GM21515 (cell line): Measurements from ENCODE around the gene HDGFL2.

Experiments used
- ATAC-seq: cut with Tn5 transposase; IDR thresholded peaks from one replicate; pipeline ENCODE4 v1.9.1; 2021; ENCODE audit not compliant: unreplicated experiment

Gene HDGFL2

GRCh38 chr19:4444765-4445741, 27.0 kb upstream of the HDGFL2 start:
- no peak for ATAC-seq

DNA sequence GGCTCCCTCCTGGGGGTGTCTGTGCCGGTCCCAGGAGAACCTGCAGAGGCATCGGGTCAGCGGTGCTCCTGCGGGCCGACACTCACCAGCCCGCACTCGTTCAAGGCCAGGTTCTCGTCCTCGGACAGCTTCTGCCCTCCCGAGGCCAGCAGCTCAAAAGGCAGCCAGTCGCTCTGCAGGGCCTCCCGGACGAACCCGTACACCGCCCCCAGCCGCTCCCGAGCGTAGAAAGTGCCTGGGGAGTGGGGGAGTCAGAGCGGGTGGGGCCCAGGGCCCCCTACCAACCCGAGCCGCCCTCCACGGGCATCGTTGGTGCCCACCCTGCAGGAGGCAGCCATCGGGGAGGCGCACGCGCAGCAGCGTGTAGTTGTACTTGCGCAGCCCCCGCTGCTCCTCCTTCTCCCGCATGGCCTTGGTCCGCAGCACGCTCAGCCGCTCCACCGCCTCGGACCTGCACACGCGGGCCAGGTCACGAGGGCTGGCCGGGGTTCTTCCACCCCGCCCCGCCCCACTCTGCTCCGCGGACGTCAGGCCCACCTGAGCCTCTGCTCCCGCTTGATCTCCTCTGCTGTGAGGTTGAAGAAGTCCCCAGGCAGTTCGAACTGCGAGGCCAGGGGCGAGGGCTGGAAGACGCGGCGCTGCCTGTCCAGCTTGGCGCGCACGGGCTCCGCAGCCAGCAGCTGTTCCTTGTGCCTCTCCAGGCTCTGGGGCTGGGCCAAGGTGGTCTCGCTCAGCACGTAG, 26.0 kb upstream of the HDGFL2 start:
- ATAC-seq: no peak

DNA sequence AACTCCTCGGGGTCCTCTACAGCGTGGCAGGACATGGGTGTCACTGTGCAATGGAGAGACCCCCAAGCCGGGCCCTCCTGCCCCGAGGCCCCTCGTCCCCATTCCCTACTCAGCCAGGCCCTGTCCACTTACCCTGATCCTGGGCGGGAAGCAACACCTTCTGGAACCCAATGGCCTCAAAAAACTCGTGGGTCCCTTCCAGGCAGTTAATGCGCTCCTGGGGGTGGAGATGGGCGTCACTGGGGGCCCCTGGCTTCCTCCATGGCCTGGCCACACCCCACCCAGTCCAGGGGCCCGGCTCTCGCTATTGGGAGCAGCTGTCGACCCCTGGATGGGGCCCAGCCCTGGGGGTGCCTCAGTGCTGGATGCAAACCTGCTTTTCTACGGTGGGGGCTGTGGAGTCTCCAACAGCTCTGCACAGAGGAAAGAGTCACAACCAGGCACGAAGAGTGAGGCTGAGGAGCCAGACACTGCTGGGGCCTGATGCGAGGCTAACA, 25.3 kb upstream of the HDGFL2 start:
- no peak for ATAC-seq

DNA sequence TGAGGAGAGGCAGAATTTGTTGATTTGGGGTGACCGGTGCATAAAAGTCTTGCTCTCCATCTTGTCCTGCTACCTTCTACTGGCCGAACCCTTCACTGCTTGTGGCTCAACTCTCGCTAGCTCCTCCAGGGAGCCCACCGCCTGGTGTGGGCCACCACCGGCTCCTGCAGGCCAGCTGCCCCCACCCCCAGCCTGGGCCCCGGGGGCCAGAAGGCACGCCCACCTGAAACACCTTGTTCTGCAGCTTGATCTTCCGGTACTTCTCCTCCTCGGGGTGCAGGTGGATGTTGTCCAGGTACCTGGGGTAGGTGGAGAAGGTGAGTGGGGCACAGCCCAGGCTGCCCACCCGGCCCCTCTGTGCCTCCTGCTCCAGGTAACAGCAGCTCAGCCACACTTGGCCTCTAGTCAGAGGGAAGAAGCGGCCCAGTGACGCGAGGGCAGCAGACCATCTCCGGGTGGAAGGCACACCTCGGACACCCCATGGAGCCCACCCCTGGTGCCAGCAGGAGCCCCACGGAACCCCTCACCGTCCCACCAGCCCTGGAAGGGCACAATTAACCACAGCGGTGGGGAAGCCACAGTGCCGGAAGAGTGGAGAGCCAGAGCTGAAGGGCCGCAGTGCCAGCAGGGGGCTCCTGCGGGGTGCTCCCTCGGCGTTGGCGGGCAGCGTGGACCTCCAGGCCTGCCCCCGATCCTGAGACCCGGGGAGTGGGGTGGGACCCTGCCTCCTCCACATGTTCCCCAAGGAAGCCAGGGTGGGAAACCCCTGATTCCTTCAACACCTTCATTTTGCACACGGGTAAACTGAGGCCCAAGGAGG, 24.6 kb upstream of the HDGFL2 start:
- no peak for ATAC-seq

DNA sequence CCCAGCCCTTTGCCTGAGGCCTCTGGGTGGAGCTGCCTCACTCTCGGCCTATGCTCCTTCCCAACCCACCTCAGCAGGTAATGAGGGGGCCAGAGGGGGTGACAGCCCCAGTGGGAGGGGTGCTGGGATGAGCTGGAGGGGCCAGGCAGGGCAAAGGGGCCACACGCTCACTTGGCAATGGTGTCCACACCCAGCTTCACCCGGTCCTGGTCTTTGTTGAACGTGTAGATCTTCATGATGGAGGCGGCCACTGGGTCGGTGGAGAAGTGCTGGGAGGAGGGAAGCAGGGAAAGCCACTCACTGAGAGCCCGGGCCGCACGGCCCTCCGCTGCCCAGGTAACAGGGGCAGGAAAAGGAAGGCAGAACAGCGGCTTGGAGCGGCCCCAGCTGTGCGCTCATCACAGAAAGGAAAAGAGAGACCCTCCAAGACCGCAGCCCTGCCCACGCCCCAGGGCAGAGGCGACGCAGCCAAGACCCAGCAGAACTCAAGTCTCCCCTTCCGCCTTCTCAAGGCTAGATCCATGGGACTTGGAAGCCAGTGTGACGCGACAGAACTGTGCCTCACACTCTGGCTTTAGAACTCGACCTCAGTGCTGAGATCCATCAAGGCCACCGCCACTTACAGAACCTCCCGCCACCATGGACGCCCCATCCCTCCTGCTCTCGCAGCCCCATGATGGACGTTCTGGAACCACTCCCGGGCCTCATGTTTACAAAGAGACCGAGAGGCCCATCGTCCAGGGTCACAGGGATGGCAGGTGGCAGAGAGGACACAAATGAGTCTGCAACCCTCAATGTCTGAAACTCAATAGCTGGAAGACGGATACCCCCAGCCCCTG, 23.7 kb upstream of the HDGFL2 start:
- no peak for ATAC-seq

DNA sequence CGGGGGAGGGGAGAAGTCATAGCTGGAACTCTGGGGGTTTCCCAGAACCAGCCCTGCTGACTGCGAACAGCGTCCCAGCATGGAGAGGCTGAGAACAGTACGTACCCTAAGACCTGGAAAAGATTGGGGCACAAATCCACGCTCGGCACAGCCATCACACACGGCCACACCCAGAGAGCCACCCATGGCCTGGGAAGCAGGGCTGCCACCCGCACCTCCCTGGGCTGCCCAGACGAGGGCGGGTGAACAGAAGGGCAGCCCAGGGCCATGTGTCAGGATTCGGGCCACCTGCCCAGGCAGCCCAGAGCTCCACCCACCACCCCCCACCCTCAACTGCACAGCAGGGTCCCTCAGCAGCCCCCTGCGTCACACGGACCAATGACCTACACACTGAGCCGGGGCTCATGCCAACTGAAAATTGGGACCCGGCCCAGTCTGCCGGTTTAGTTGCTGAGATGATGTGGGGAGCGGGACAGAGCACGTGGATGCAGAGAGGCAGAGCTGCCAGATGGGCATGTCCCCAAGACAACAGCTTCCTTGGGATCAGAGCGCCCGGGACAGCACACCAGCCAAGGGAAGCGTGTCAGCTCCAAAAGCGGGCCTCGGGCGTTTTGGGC, 23.0 kb upstream of the HDGFL2 start:
- ATAC-seq: no peak

DNA sequence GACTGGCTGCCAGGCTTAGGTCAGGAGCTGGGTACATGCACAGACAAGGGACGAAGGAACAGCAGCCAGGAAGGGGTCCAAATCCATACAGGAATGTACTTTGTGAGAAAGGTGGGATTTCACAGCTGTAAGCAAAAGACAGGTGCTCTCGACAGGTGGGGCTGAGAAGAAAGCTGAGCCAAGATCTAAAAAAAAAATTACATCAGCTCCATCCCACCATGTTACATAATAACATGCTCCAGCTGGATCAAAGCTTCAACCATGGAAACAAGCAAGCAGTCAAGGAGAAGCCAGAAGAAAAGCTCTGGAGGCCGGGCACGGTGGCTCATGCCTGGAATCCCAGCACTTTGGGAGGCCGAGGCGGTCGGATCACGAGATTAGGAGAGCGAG, 22.5 kb upstream of the HDGFL2 start:
- no peak for ATAC-seq

DNA sequence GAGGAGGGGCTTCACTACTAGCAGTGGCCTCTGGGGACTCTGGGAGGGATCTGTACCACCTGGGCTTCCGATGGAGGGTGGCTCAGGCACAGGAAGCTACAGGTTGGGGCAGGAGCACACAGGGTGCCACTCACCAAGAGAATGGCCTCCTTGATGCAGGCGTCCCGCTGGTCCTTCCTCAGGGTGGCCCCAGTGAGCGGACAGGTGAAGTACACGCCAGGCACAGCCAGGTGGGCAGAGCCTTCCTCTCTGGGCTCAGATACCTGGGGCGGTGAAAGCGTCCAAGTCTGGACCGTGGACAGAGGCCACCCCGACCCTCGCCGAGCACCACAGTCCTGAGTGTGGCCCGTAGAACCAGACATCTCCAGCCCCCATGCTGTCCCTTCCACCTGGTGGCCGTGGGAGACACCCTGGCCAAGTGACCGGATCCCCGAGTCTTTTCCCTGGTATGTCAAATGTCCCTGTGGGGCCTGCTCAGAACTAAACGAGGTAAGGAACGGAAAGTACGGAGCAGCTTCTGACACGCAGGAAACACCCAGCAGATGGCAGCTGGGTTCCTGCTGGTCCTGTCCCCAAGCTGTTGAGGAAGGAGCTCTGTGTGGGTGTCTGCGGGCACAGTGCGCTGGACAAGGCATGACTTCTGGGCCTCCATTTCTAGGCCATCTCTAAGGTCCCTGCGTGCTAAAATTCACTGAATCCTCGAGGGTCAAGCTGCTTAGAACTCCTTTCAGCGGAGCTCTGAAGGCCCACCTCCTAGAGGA, 19.7 kb upstream of the HDGFL2 start:
- no peak for ATAC-seq

GRCh38 chr19:4453232-4454179, 18.6 kb upstream of the HDGFL2 start:
- ATAC-seq: no peak

DNA sequence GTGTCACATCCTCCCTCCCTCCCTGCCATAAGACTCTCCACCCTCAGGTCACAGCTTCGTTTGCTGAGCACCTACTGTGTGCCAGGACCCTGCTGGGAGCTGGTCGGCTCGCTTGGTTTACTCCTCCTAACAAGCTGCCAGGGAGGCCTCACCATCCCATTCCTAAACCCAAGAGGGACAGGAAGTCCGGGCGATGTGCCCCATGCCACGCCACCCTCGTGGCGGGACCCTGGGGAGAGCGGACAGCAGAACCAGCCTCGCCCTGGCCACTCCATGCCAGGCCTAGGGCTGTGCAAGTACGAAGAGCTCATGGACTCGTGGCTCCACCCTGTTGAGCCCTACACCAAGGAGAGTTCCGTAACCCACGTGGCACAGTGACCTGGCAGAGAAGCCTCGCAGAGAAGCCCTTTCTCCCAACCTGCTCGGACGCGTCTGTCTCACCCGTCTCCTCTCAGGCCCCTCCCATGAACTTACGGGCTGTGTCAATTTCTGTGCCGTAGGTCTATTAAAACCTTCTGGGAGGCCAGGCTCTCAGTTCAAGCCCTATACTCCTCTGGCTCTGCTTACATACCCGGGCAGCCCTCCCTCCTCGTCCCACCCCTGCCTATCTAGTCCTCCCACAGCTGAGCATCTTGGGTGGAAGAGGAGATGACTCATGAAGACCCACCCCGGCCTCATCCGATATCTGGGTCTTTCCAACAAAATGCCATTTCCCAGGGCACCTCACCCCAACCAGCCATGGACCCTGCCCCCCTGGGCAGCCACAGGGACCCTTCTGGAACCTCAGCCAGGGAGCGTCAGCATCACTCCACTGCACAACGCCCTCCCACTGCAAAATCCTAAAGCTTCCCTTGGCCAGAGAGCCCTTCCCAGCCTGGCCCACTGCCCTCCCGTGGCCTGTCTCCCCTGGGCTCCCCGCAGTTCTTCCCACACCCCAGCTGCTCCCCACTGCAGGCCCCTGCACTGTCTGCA, 17.1 kb upstream of the HDGFL2 start:
- ATAC-seq: no peak

DNA sequence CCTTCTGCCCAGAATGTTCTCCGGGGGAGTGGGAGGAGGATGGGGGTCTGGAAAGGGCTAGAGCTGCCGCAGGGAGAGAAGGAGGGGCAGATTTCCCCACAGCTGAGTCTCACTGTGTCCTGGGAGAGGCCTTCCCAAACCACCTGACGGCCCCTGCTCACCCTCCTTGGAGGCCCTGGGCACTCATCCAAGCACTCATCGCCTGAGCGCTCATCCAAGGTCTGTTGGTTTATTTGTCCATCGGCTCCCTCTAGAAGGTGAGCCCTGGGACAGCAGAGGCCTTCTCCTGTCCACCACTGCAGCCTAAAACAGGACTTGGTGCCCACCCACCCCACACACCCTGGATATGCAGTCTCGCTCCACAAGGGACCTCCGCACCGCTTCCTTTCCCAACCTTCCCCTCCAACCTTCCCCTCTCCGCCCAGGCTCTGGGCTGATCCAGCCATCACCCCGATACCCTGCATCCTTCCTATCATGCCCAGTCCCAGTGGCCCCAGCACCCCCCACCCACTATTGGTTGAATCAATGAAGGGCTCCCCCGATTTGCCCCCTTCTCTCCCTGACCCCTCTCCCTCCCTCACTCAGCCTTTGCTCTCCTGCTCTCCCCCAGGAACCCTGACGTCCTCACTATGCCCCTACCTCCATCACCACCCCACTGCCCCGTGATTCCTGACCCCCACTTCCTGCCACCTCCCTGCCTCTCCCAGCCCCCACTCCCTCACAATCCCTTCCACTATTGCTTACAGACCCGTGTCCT, 16.2 kb upstream of the HDGFL2 start:
- no peak for ATAC-seq

DNA sequence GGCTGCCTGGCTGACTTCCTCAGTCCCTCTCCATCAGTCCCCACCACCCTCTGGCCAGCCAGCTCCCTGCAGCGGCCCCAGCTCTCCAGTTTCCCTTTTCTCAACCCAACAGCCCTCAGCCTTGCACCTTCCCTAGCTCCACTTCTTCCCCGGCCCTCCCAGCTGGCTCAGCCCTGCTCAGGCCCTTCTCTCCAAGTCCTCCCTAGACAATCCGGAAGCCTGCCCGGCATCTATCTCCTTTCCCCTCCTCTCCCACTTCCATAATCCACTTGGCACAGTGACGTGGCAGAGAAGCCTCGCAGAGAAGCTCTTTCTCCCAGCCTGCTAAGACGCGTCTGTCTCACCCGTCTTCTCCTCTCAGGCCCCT, 15.6 kb upstream of the HDGFL2 start:
- ATAC-seq: no peak

DNA sequence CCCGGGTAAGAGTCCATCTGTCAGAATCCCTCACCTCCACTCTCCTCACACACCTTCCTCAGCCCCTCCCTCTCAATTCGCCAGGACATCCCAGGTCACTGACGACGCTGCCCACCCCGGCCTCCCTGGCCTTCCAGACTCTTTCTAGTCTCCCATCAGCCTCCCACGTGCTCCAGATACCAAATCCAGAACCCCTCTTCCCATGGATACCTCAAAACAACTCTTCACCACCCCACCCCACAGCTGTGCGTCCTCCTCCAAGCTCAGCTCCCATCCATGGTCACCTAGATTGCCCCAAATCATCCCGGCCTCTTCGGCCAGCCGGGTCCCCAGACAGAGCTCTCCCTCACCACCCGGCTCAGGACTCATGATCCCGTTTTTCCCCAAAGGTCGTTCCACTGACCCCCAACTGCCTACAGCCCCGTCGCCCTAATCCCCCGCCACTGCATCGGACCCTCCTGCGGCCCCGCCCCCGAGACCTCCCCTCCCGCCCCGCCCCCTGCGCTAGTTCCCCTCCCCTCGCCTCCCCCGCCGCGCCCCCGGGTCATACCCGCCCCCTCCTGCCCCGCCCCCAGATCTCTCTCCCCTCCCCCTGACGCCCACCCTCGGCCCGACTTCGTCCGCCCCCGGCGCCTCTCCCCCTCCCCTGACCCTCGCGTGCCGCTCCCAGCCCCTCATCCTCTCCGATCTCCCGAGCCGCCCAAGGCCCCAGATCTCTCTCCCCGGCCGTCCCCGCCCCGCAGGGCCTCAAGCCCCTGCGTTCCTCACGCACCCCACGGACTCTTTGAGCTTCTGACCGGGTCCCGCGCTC, 15.0 kb upstream of the HDGFL2 start:
- ATAC-seq: peak; percentile 21

DNA sequence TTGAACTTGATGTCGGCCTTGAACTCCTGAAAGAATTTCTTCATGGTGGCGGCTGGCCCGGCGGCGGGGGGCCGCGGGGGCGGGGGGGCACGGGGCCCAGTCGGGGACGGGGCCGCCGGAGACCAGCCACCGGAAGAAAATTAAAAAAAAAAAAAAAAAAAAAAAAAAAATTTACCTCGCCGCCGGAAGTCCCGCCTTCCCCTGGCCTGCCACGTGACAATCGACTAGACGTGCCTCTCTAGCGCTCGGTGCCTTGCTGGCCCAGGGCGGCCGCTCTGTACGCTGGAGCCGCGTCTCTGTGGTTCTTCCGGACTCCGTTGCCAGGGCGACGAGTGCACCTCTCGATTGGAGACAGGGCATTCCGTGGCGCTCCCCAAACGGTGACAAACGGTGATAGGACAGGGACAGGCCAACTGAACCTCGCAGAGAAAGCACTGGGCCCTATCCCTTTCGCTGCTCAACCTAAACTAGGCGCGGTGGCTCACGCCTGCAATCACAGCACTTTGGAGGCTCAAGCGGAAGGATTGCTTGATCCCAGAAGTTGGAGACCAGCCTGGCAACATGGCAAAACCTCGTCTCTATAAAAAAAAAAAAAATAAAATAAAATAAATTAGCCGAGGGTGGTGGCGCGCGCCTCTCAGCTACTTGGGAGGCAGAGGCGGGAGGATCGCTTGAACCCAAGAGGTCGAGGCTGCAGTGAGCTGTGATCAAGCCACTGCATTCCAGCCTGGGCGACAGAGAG, 14.3 kb upstream of the HDGFL2 start, which contains the start of gene UBXN6:
Gene UBXN6 (minus strand): TSS at position 141 of the 742 bp plus-strand sequence. CDS start 97 bp downstream, at position 44.
- ATAC-seq: peak; percentile 78
